ENCODE results near the gene YIPF2.

Gene YIPF2

GRCh38 chr19:10911579-10912363 lies 16.7 kb downstream of the YIPF2 start:
- no peak for DNase-seq (ENCODE audit: low read depth in 2 of 2, low spot score in 1 of 2)

- DNase-seq (ENCODE audit: low read depth in 2 of 2, low spot score in 1 of 2) = no peak
Measured at GRCh38 chr19:10908380-10908960, 20.0 kb downstream of the YIPF2 start.

DNA sequence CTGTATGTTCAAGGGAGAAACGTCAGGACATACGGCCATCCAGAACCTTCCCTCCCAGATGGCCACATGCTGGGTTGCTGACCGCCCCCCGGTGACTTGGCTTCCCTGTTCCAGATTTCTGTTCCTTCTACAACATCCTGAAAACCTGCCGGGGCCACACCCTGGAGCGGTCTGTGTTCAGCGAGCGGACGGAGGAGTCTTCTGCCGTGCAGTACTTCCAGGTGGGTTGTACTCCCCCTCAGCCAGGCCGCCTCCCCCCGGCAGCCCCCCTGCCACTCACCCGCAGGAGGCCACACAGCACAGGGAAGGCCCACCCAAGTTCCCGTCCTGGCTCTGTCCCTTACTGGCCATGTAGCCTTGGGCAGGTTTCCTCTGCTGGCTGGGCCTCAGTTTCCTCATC lies 20.5 kb downstream of the YIPF2 start:
- DNase-seq (ENCODE audit: low read depth in 2 of 2, low spot score in 1 of 2) = no peak

DNA sequence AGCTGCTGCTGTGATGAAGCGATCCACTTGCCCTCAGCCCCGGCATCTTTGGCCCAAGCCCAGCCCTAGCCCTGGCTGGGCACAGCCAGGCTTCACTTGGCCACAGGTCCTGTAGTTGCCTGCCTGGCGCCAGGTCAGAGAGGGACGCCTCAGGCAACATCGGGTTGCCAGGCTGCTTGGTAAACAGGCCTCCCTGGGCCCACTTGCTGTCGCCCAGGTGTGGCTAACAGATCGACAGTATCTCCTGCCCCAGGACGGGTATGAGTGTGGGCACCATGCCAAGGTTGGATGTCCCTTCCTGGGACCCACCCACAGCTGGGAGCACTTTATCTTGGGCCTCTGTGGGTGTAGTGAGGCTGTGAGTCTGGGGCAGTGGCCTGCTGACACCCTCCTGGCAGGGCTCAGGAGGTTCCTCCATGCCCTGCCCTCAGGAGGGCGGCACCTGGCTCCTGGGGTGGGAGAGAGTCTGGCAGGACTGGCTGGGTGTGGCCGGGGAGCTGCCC lies 29.2 kb downstream of the YIPF2 start:
- DNase-seq (ENCODE audit: low read depth in 2 of 2, low spot score in 1 of 2) = no peak

- DNase-seq (ENCODE audit: low read depth in 2 of 2, low spot score in 1 of 2) = no peak
Measured at GRCh38 chr19:10898633-10899032, 29.8 kb downstream of the YIPF2 start.

GRCh38 chr19:10896851-10897526 lies 31.4 kb downstream of the YIPF2 start:
- no peak for DNase-seq (ENCODE audit: low read depth in 2 of 2, low spot score in 1 of 2)

DNA sequence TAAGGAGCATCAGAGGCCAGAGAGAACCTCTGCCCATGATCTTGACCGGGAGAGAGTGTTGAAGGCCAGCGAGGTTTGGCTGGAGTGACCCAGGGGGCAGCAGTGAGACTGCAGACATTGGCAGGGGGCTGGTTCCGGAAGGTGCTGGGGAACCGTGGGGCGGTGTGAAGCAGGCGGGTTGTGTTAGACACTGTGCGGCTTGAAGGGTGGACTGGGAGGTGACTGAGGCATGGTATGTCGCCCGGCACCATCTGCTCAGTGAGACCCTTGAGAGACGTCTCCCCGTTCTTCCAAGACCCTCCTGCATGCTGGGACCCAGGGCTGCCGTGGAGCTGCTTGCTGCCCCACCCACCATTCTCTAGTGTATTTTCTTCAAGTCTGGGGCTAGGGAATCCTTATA lies 32.5 kb downstream of the YIPF2 start:
- DNase-seq (ENCODE audit: low read depth in 2 of 2, low spot score in 1 of 2) = no peak

- no peak for DNase-seq (ENCODE audit: low read depth in 2 of 2, low spot score in 1 of 2)
Measured at GRCh38 chr19:10895363-10895762, 33.1 kb downstream of the YIPF2 start.

DNA sequence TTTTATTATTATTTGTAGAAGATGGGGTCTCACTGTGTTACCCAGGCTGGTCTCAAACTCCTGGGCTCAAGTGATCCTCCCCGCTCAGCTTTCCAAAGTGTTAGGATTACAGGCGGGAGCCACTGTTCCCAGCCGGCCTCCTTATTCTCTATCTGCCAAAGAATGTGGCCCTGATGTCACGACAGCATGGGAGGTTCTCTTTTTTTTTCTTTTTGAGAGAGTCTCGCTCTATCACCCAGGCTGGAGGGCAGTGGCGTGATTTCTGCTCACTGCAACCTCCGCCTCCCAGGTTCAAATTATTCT lies 33.6 kb downstream of the YIPF2 start:
- no peak for DNase-seq (ENCODE audit: low read depth in 2 of 2, low spot score in 1 of 2)

DNA sequence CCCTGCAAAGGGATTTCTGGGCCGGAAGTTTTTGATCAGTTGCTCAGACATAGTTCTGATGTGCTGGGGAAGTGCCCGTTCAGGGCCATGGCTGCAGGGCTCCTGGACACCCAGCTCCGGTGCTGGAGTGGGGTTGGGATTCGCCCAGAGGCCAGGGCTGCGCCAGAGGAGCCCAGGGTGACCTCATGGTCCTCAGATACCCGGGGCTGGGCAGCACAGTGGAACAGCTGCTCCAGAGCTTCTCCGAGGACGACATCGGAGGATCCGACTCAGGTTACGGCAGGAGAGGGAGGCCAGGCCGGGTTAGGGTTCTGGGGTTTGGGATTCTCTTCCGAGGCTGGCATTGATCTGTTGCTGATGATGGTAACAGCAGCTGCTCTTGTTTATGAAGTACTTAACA lies 36.2 kb downstream of the YIPF2 start:
- no peak for DNase-seq (ENCODE audit: low read depth in 2 of 2, low spot score in 1 of 2)

DNA sequence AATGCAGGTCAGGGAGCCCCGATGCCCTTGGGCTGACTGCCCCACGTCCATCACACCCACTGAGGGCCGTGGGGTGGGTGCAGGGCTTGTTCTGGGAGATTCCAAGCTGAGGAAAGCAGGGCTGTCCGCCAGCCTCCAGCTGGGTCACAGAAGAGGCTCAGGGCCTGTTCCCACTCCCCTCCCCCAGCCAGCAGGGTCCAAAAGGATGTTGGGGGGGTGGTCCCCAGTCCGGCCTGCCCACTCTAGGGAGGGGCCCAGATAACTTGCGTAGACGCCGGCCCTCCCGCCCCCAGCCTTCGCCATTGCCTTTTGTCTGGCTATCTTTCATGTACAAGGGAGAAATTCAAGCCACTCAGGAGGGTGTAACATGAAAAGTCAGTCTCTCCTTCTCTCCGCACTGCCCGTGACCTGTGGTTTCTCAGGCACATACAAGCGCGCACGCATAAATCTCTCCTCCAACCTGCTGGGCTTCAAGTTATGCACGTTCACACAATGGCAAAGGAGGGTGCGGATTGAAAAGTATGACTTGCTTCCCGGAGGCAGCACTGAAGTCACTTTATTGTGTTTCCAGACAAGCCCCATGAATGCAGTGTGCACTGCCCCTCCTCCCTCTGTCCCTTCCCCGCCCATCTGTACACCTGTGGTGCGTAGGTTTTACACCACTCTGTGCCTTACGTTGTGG lies 36.9 kb downstream of the YIPF2 start:
- no peak for DNase-seq (ENCODE audit: low read depth in 2 of 2, low spot score in 1 of 2)

- DNase-seq (ENCODE audit: low read depth in 2 of 2, low spot score in 1 of 2) = no peak
Measured at GRCh38 chr19:10889880-10890279, 38.6 kb downstream of the YIPF2 start.

DNA sequence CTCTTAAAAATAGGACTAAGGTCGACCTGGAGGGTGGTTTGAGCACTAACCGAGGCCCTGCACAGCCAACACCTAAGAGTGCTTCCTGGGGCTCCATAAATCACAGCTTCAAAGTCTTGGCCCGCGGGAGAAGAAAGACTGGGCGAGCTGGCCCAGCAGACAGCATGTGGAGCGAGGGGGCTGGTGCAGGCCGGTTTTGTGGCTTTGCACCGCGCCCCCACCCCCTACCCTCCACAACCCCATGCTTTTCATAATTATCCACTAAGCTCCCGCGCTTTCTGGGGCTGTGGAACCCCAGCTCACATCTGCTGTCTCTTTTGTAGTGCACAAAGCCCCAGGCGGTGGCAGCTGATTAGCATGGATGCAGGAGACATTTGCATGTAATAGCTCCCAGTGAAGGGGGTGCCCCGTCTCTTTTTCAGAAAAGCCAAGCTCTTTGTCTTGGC lies 40.0 kb downstream of the YIPF2 start:
- no peak for DNase-seq (ENCODE audit: low read depth in 2 of 2, low spot score in 1 of 2)

GRCh38 chr19:10887616-10888367 lies 40.6 kb downstream of the YIPF2 start:
- DNase-seq (ENCODE audit: low read depth in 2 of 2, low spot score in 1 of 2) = no peak

GRCh38 chr19:10885201-10886169 lies 43.0 kb downstream of the YIPF2 start:
- DNase-seq (ENCODE audit: low read depth in 2 of 2, low spot score in 1 of 2) = no peak

- no peak for DNase-seq (ENCODE audit: low read depth in 2 of 2, low spot score in 1 of 2)
Measured at GRCh38 chr19:10884274-10884673, 44.2 kb downstream of the YIPF2 start.

- DNase-seq (ENCODE audit: low read depth in 2 of 2, low spot score in 1 of 2) = no peak
Measured at GRCh38 chr19:10882108-10882457, 46.4 kb downstream of the YIPF2 start.

DNA sequence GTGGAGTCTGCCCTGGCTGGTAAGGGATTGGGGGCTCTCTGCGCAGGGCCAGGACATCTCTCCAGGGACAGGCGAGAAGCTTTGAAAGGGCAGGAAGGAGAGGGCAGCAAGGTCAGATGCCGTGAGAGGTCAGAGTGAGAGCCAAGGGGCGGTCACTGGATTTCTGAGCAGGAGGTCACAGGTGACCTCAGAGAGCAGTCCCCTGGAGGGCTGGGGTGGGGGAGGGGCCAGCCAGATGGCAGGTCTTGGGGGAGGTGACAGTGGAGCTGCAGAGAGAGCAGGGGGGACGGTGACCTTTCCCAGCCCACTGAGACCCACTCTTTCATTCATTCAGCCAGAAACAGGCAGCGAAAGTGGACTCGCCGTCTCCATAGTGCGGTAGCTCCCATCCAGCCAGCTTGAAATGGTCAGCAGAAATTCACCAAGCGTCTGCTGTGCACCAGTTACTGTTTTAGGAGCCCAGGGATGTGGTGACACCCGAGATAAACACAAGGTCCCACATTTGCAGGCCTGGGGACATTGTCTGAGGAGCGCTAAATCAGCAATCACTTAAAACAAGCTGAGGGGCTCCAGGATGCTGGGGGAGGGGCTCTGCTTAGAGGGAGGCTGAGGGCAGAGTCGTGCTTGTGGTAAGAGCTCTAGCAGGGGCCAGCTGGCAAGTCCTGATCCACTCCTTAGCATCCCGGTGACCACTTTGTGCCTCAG lies 46.9 kb downstream of the YIPF2 start:
- no peak for DNase-seq (ENCODE audit: low read depth in 2 of 2, low spot score in 1 of 2)

DNA sequence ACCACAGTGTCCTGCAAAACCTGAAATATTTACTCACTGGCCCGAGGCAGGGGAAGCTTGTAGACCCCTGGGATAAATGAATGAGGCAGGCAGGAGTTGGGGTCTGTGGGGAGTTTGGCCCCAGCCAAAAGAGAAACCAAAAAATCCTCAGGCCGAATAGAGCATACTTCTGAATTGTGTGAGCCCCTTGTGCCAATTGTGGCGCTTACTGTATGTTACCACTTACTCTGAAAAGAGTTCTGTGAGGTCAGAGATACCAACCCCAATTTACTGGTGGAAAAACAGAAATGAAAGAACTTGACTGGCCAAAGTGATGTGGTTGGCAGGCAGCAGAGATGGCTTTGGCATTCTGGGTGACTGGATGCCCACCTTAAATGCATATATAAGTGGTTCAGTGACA lies 50.2 kb downstream of the YIPF2 start:
- no peak for DNase-seq (ENCODE audit: low read depth in 2 of 2, low spot score in 1 of 2)

Measured in stimulated activated CD8-positive, alpha-beta memory T cell treated with anti-CD3 and anti-CD28 coated beads, Interleukin-4, amount 100 ng/mL, for 1 hour (primary cell).